Subcutaneous abdominal adipose tissue (tissue), 5 donors: ENCODE results near the gene ATP6V1B1.

Experiments used
- H3K27ac ChIP-seq: one replicate; pipeline ENCODE4 v1.7.0; 2013; ENCODE audit warnings: low read depth, mild to moderate bottlenecking, inconsistent platforms, low read length, moderate library complexity
- H3K27me3 ChIP-seq, 5 donors: one replicate each; pipeline ENCODE4 v1.7.0; 2013; ENCODE audit warnings: low read length in 5 of 5, inconsistent platforms in 1 of 5; ENCODE audit not compliant: control insufficient read depth in 5 of 5, insufficient read depth in 4 of 5
- H3K36me3 ChIP-seq, 5 donors: one replicate each; pipeline ENCODE4 v1.7.0; 2013; ENCODE audit warnings: low read length in 5 of 5; ENCODE audit not compliant: control insufficient read depth in 5 of 5, insufficient read depth in 5 of 5
- H3K4me1 ChIP-seq, 5 donors: one replicate each; pipeline ENCODE4 v1.7.0; 2013; ENCODE audit warnings: low read length in 5 of 5, mild to moderate bottlenecking in 3 of 5, moderate library complexity in 1 of 5; ENCODE audit not compliant: control insufficient read depth in 5 of 5, insufficient read depth in 5 of 5
- H3K4me3 ChIP-seq, 5 donors: one replicate each; pipeline ENCODE4 v1.7.0; 2013; ENCODE audit warnings: low read length in 5 of 5, low read depth in 1 of 5
- H3K9ac ChIP-seq, 5 donors: one replicate each; pipeline ENCODE4 v1.7.0; 2013; ENCODE audit warnings: low read length in 5 of 5, mild to moderate bottlenecking in 4 of 5, moderate library complexity in 3 of 5
- H3K9me3 ChIP-seq, 5 donors: one replicate each; pipeline ENCODE4 v1.7.0; 2013; ENCODE audit warnings: low read length in 5 of 5; ENCODE audit not compliant: control insufficient read depth in 5 of 5
- donor health status: healthy.
- donor health status: healthy.
- donor health status: healthy.
- donor health status: healthy.
- donor health status: healthy.

ATP6V1B1 gene

DNA sequence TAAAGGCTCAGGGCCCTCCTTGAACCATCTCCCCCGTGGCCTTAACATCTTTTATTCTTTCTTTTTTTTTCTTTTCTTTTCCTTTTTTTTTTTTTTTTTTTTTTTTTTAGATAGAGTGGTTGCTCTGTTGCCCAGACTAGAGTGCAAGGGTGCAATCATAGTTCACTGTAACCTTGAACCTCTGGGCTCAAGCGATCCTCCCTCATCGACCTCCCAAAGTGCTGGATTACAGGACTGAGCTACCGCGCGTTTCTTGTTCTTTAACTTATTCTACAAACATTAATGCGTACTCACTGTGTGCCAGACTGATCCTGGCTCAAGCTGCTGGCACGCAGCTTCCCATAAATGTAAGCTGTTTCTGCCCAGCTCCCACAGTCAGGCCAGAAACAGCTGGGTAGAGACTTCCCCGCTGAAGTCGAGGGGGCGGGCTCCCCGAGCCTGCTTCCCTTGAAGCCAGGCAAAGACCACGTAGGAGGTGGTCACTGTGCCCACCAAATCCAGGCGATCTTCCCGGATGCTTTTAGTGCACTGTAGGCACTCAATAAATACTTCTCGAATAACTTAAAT is 29.2 kb upstream of the ATP6V1B1 start:
- Histone ChIP-seq H3K9ac (no peak overlapping the region), H3K27ac (no peak overlapping the region), H3K27me3 (peaks cover 0 to 60% (median 24%) of the 10 kb centered on the region in 5 donors), H3K4me1 (peaks cover 0 to 29% (median 19%) of the 10 kb centered on the region in 5 donors), H3K9me3 (no peaks in the 10 kb centered on the region), H3K36me3 (no peaks in the 10 kb centered on the region), H3K4me3 (no peak overlapping the region)

DNA sequence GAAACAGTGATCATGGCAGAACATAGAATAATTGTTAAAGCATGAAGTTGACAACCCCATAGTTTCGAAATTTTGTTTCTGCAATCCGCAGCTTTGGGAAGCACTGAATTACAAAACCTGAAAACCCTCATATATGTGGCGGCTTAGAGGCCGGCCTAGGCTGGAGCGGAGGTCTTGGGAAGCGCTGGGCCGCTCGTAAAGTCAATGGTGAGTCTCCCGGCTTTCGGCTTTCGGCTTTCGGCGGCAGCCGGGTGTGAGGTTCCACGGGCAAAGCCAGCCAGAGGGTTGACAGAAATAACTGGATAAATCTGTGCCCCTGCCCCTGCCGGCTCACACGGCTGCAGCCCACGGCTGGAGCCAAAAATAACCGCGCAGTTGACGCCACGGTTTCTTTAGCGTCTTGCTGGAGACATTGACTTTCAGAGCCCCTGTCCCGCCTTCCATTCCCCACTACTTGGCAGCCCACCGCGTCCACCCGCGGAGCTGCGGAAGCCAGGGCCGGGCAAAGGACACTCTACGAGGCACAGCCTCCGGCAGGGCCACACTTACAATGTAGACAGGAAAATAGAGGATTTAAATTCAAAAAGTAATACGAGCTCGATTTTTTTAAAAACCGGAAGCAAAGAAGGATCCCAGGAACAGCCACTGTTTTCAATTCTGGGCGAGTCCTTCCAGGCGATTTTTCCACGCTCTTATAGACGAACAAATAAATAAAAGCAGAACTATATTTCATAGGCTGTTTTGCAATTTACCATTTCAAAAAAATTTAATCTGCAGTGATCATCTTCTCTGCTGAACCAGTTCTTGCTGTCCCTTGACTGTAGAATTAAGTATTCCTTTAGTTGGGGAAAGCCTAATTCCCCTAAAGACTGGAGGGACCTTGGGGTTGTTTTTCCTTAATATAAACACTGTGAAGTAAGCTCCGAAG is 28.3 kb upstream of the ATP6V1B1 start:
- peak overlapping the region in 4 of 5 donors; percentile 49 to 57 (median 56) for H3K4me3 ChIP-seq
- H3K27ac ChIP-seq, result peak overlapping the region; percentile 55
- H3K27me3 ChIP-seq, result peaks cover 0 to 51% (median 22%) of the 10 kb centered on the region in 5 donors
- H3K36me3 ChIP-seq, result no peaks in the 10 kb centered on the region
- H3K9ac ChIP-seq, result peak overlapping the region; percentile 16 to 74 (median 56)
- peaks cover 0 to 21% (median 11%) of the 10 kb centered on the region in 5 donors for H3K4me1 ChIP-seq
- no peaks in the 10 kb centered on the region for H3K9me3 ChIP-seq

DNA sequence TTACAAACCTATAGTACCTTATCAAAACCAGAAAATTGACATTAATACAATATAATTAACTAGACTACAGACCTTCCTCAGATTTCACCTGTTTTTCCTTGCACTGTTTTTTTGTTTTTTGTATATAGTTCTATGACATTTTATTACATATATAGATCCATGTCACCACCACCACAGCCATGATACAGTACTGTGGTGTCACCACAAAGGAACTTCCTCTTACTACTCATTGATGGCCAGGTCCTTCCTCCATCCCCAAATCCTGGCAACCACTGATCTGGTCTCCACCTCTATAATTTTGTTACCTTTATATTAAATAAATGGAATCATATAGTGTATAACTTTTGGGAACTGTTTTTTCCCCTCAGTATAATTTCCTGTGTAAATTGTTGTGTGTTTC is 19.4 kb upstream of the ATP6V1B1 start:
- Histone ChIP-seq H3K9me3 (no peaks in the 10 kb centered on the region), H3K4me1 (peaks cover 0 to 4% (median 0%) of the 10 kb centered on the region in 5 donors)

DNA sequence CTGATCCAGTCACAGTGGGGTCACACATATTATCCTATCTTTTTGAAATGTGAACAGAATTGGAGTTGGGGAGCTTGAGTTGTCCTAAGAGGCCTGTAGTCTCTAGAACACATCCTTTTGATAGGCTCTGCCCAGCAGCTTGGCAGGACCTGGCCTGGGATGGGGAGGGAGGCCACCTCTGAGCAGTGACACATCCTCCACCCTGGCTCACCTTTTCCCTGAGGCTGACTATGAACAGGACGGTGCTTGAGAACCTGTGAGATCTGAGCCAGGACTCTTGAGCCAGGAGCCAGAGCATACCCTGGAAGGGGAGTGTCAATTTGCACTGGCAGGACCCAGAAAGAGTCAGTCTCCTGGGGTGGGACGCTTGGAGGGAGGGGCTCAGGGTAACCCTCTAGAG is 17.7 kb upstream of the ATP6V1B1 start:
- H3K9ac ChIP-seq, result no peak overlapping the region
- H3K27me3 ChIP-seq, result no peaks in the 10 kb centered on the region
- H3K36me3 ChIP-seq, result peaks cover 0 to under 1% (median 0%) of the 10 kb centered on the region in 5 donors
- no peak overlapping the region for H3K27ac ChIP-seq
- H3K4me3 ChIP-seq, result no peak overlapping the region
- H3K4me1 ChIP-seq, result peaks cover 0 to 18% (median 0%) of the 10 kb centered on the region in 5 donors
- no peaks in the 10 kb centered on the region for H3K9me3 ChIP-seq

More for the DNA sequence above, 19.4 kb upstream of the ATP6V1B1 start:
- Histone ChIP-seq H3K27ac (no peak overlapping the region), H3K4me3 (no peak overlapping the region), H3K36me3 (no peaks in the 10 kb centered on the region), H3K27me3 (peaks cover 0 to 6% (median 0%) of the 10 kb centered on the region in 5 donors), H3K9ac (no peak overlapping the region)

DNA sequence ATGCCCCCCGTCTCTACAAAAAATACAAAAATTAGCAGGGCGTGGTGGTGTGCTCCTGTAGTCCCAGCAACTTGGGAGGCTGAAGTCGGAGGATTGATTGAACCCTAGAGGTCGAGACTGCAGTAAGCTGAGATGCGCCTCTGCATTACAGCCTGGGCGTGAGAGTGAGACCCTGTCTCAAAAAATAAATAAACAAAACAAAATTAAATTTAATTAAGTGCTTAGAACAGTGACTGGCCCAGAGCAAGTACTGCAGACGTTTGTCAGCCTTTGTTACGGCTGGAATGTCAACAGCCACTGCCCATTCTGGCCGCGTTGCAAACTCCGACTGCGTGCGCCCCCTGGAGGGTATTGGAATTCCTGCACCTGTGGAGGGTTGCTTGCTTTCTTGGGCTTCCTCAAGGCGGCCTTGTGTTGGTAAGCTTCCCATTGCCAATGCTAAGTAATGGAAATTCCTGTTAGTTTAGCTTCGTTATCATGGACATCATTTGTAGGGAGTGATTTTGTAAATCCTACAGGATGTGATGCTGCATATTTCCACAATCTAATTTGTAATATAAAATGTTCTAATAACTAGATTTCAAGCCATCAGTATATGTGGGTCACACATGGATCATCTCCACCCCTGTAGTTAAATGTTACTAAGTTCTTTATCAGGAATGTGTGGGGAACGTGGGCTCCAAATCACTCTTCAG is 15.9 kb upstream of the ATP6V1B1 start:
- peaks cover 0 to 20% (median 0%) of the 10 kb centered on the region in 5 donors for H3K4me1 ChIP-seq
- H3K9me3 ChIP-seq, result no peaks in the 10 kb centered on the region
- peaks cover 0 to 2% (median 0%) of the 10 kb centered on the region in 5 donors for H3K36me3 ChIP-seq
- no peak overlapping the region for H3K9ac ChIP-seq
- no peak overlapping the region for H3K4me3 ChIP-seq
- no peak overlapping the region for H3K27ac ChIP-seq
- H3K27me3 ChIP-seq, result no peaks in the 10 kb centered on the region

DNA sequence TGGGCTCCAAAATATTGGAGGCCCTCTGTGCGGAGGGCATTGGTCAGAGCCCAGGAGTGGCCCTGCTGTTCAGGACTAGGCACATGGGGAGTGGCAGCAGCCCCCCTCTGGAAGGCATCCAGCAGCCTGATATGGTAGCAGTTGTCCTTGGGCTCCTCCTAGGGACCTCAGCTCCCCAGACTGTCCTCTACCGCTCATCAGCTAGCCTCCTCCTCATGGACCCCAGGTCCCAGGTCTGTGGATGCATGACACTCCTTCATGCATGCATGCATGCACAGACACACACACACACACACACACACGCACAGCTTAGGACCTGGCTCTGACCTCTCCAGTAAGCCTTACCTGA is 15.4 kb upstream of the ATP6V1B1 start:
- Histone ChIP-seq H3K4me1 (peaks cover 0 to 25% (median 0%) of the 10 kb centered on the region in 5 donors), H3K27me3 (no peaks in the 10 kb centered on the region)

DNA sequence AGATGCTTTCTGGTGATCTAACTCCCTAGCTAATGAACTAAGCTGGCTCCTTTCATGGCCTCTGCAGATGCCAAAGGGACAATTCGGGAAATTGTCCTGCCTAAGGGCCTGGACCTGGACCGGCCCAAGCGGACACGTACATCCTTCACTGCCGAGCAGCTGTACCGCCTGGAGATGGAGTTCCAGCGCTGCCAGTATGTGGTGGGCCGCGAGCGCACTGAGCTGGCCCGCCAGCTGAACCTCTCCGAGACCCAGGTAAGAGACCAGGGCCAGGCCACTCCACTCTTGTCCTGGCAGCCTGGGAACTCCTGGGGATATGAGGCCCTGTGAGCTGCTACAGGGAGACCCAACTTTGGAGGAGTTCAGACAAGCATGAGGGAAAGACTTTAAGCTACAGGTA is 14.7 kb upstream of the ATP6V1B1 start:
- Histone ChIP-seq H3K9ac (no peak overlapping the region), H3K4me1 (peaks cover 0 to 32% (median 1%) of the 10 kb centered on the region in 5 donors), H3K27me3 (no peaks in the 10 kb centered on the region), H3K27ac (no peak overlapping the region), H3K4me3 (no peak overlapping the region), H3K9me3 (no peaks in the 10 kb centered on the region), H3K36me3 (peaks cover 0 to 2% (median 0%) of the 10 kb centered on the region in 5 donors)

More for the DNA sequence above, 15.4 kb upstream of the ATP6V1B1 start:
- Histone ChIP-seq H3K27ac (no peak overlapping the region), H3K9ac (no peak overlapping the region), H3K9me3 (no peaks in the 10 kb centered on the region), H3K36me3 (peaks cover 0 to 2% (median 0%) of the 10 kb centered on the region in 5 donors), H3K4me3 (no peak overlapping the region)

DNA sequence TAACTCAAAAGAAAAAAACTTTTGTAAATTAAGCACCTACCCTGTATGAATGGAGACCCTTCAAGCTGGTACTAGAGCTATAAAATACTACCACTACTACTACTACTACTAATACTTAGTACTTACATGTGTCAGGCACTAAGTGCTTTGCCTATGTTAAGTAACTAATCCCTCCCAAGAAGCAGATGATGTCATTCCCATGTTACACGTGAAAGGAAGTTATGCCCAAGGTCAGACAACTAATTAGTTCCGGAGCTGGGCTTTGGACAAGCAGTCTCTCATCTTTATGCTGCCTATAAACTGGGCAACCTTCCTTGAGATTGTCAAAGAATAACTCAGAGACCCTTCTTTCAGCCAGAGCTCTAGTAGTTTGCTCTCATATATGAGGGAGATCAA is 13.9 kb upstream of the ATP6V1B1 start:
- Histone ChIP-seq H3K4me3 (no peak overlapping the region), H3K27ac (no peak overlapping the region), H3K27me3 (no peaks in the 10 kb centered on the region), H3K36me3 (peaks cover 0 to 2% (median 0%) of the 10 kb centered on the region in 5 donors), H3K9ac (no peak overlapping the region), H3K9me3 (no peaks in the 10 kb centered on the region), H3K4me1 (peaks cover 0 to 37% (median 3%) of the 10 kb centered on the region in 5 donors)

DNA sequence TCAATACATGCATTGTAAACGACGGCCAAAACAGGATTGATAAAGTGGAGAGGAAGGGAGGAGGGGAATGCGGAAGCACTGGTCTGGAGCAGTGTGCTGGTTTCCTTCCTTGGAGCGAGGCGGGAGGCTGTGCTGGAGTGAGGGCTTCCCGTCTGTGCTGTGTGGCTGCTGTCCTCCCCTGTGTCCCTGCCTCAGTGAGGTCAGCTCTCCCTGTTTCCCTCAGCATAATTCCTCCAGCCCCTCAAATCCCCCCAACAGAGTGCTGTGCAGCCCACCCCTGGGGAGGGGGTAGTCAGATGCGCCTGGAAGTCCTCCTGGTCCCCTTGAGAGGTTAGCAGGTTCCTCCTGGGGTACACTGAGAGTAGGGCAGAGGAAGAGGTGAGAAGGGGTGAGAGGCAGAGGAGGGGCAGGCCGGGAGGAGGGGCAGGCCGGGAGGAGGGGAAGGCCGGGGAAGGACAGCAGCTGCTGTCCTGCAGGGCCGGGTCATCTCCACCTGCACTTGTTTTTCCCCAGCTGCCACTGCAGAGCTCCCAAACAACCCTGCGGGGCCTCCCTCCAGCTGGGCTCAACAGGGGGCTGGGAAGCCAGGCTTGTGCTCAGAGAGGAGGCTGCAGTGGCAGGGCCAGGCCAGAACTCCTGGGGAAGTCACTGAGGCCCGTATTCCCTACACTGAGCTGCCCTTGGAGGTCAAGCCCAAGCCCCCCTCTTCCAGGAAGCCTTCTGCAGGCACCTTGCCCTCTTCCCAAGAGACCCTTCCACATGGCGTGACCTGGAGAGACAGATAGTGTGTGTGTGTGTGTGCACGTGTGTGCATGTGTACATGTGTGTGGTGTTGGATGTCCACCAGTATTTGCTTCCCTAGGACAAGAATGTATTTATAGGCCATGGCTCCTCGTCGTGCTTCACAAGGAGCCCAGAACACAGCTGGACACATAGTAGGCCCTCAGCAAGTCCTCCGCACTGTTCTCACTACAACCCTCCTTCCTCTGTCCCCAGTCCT is 13.2 kb upstream of the ATP6V1B1 start:
- no peaks in the 10 kb centered on the region for H3K9me3 ChIP-seq
- peaks cover 0 to 2% (median 0%) of the 10 kb centered on the region in 5 donors for H3K36me3 ChIP-seq
- H3K27ac ChIP-seq, result no peak overlapping the region
- H3K9ac ChIP-seq, result no peak overlapping the region
- no peak overlapping the region for H3K4me3 ChIP-seq
- no peaks in the 10 kb centered on the region for H3K27me3 ChIP-seq
- peaks cover 0 to 37% (median 3%) of the 10 kb centered on the region in 5 donors for H3K4me1 ChIP-seq
